NCI-H1436 treated with DMSO at 0.1 percent for 48 hours (cell line): Measurements from ENCODE around the gene SULF2.

ENCODE experiments used
- DNase-seq: peaks from one replicate; lab custom pipeline; 2025; lab: John Stamatoyannopoulos, UW

The SULF2 gene

GRCh38 chr20:47783828-47784598, 1.3 kb downstream of the SULF2 start:
- DNase-seq = no peak

GRCh38 chr20:47782920-47783552, 2.2 kb downstream of the SULF2 start:
- no peak for DNase-seq

GRCh38 chr20:47782076-47782475, 3.2 kb downstream of the SULF2 start:
- DNase-seq = no peak

DNA sequence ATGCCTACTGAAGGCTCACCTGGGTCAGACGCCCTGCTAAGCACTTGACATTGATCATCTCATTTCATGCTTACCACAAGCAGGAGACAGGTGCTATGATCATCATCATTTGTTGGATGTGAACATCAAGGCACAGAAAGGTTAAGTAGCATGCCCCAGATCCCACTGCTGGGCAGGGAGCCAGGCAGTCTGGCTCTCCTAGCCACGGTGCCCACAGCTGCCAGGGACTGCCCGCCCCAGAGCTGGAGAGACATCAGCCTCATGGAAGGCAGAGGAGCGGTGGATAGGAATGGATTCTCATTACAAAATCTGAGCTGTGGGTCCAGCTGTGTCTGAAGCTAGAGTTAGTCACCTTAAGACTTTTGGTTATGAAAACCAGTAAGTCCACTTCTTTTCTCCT, 3.6 kb downstream of the SULF2 start:
- DNase-seq = no peak

GRCh38 chr20:47780720-47781389, 4.4 kb downstream of the SULF2 start:
- DNase-seq = no peak

DNA sequence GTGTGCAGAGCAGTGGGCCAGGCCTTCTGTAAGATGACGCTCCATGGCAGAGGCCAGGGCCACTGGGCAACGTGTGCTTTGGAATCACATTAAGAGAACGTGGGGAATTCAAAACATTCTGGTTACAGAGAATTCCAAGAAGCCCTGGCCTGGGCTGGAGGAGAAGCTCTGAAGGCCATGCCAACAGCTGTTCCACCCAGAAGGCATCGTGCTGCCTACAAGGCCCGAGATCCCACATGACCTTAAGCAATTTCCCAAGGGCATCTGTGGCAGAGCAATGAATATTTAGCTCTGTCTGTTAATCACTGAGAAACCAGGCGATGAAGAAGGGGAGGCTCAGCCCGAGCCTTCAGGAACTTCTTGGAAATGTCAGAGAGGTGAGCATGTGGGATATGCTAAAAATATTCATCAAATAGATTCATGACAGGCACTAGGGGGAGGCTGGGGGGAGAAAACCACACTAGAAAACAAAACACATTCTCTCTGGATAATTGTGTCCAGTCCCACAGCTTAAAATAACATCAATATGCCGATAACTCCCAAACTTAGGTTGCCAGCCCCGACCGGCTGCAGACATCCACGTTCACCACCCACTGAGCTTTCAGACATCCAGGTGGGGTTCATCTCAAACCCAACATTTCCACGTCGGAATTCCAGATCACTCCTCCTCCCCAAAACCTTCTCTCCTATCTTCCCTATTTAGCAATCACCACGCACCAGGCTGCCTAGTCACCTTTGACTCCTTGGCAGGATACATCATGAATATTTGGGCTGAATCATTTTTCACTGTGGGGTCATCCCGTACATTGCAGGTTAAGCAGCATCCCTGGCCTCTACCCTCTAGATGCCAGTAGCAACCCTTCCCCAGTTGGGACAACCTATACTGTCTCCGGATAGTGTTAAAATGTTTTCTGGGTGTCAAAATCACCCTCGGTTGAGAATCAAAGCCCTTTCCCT, 6.6 kb downstream of the SULF2 start:
- no peak for DNase-seq

DNA sequence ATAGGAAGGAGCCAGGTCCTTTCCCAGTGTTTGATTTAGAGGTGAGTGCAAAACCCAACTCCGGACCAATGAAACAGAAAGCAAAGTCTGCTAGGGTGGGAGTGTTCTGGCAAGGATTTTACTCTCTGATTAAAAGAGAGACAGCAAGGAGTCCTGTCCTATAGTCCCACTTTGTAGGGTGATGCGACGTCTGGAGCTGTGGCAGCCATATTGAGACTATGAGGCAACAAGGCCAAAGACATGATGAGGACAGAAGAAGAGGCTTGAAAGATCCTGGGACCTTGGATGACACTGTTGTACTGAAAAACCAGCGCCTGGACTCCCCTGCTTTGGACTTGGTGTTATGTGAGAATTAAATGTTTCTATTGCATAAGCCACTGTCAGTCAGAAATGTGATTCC, 8.1 kb downstream of the SULF2 start:
- DNase-seq = no peak

- DNase-seq = no peak
Measured at GRCh38 chr20:47776639-47777038, 8.6 kb downstream of the SULF2 start.

- no peak for DNase-seq
Measured at GRCh38 chr20:47775841-47776240, 9.4 kb downstream of the SULF2 start.

- no peak for DNase-seq
Measured at GRCh38 chr20:47775039-47775438, 10.2 kb downstream of the SULF2 start.

GRCh38 chr20:47774131-47774777, 11.0 kb downstream of the SULF2 start:
- DNase-seq = no peak

DNA sequence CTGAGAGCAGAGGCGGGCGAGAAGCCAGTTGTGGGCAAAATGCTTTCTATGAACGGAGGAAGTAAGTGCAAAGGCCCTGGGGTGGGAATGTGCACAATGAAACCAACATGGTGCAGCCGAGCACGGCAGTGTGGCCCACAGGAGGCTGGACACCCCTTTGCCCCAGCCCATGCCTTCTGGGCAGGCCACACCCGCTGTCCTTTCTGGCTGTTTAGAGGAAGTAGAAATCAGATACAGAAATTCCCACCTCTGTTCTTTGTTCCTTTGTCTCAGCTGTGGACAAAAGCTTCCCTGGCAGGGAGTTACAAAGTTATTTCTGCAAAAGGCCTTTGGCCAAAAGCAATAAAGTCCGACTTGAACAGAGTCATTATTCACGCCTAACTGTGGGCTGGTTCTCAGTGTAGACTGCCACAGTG, 11.9 kb downstream of the SULF2 start:
- no peak for DNase-seq

- no peak for DNase-seq
Measured at GRCh38 chr20:47770935-47771334, 14.3 kb downstream of the SULF2 start.

GRCh38 chr20:47768016-47768824, 17.1 kb downstream of the SULF2 start:
- no peak for DNase-seq

GRCh38 chr20:47765691-47766594, 19.3 kb downstream of the SULF2 start:
- no peak for DNase-seq

GRCh38 chr20:47765271-47765670, 20.0 kb downstream of the SULF2 start:
- DNase-seq = no peak

GRCh38 chr20:47764154-47764733, 21.0 kb downstream of the SULF2 start:
- DNase-seq = no peak

- no peak for DNase-seq
Measured at GRCh38 chr20:47762699-47763268, 22.5 kb downstream of the SULF2 start.
